ENCODE measurements around the gene MAP4K4.

MAP4K4 gene

DNA sequence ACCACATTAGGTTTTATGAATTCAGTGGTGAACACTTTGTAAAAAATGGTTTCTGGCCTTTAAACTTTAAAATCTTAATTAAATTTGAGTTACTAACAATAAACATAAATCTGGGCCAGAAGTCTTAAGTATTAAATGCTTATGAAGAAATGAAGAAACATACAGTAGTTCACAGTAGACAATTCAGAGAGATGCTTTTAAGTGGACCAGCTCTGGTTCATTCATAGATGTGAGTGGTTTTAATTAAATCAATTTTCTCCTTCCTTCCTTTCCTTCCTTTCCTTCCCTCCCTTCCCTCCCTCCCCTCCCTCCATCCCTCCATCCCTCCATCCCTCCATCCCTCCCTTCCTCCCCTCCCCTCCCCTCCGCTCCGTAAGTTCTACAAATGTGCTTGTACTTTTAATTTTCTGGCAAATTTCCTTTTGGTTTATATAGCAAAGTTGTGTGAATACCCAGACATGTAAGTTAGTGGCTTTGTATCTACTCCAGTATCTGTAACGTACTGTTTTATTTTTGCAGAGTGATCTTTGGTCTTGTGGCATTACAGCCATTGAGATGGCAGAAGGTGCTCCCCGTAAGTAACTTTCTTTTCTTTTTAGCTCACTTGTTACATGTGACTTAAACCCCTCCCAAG is 136.5 kb downstream of the MAP4K4 start:
- ATAC-seq (ENCODE audit: insufficient read depth, low read depth) (no peak), DNase-seq (no peak)
- no peak overlapping the region for H2AFZ ChIP-seq (ENCODE audit: low read depth, low read length)
- H3K4me3 ChIP-seq (ENCODE audit: low read depth in 1 of 2, low read length in 2 of 2) = no peak overlapping the region
- H3K36me3 ChIP-seq (ENCODE audit: insufficient read depth, low read length) = peaks cover 85% of the 10 kb centered on the region
- H3K27me3 ChIP-seq (ENCODE audit: insufficient read depth, low read length, poor library complexity) = no peaks in the 10 kb centered on the region
- peaks cover 6% of the 10 kb centered on the region; the same call in 1 of the 2 replicates for H3K79me2 ChIP-seq (ENCODE audit: insufficient read depth, low read length)
- H3K9ac ChIP-seq (ENCODE audit: low read depth, low read length) = no peak overlapping the region
- H3K4me1 ChIP-seq (ENCODE audit: insufficient read depth, low read length) = no peaks in the 10 kb centered on the region
- H3K4me2 ChIP-seq (ENCODE audit: insufficient read depth, low read length) = no peak overlapping the region
- TF ChIP-seq, protein P1, sequence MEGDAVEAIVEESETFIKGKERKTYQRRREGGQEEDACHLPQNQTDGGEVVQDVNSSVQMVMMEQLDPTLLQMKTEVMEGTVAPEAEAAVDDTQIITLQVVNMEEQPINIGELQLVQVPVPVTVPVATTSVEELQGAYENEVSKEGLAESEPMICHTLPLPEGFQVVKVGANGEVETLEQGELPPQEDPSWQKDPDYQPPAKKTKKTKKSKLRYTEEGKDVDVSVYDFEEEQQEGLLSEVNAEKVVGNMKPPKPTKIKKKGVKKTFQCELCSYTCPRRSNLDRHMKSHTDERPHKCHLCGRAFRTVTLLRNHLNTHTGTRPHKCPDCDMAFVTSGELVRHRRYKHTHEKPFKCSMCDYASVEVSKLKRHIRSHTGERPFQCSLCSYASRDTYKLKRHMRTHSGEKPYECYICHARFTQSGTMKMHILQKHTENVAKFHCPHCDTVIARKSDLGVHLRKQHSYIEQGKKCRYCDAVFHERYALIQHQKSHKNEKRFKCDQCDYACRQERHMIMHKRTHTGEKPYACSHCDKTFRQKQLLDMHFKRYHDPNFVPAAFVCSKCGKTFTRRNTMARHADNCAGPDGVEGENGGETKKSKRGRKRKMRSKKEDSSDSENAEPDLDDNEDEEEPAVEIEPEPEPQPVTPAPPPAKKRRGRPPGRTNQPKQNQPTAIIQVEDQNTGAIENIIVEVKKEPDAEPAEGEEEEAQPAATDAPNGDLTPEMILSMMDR (IDR thresholded peaks at IDR 0.05; ENCODE audit: borderline replicate concordance, extremely low read depth, low read length, poor library complexity, severe bottlenecking) = no peak
- TF ChIP-seq EZH2 (IDR thresholded peaks at IDR 0.05; ENCODE audit: borderline replicate concordance, low read depth, low read length, severe bottlenecking) = no peak
- no peaks in the 10 kb centered on the region for H3K9me3 ChIP-seq (ENCODE audit: insufficient read depth, low read length, severe bottlenecking)
- H3K27ac ChIP-seq (ENCODE audit: low read length) = no peak overlapping the region
- peaks cover 14% of the 10 kb centered on the region; the same call in 1 of the 2 replicates for H4K20me1 ChIP-seq (ENCODE audit: insufficient read depth, low read length)

DNA sequence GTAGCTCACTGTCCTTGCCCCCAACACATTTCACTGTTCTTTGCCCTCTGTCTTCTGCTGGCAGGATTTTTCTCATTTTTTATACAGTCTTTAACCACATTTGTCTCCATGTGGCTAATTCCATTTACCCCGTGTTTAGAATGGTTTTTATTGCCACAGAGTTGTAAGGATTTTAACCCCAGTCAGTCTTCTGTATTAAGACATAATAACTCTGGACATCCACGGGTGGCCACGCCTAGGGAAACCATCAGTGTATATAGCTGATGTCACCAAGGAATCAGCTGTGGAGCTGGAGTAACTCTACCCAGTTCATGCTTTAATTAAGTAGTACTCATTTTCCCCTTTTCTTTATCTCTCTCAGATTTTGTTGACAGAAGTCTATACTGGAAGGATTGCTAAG is 139.8 kb downstream of the MAP4K4 start:
- H3K27me3 ChIP-seq (ENCODE audit: insufficient read depth, low read length, poor library complexity) = no peaks in the 10 kb centered on the region
- ATAC-seq (ENCODE audit: insufficient read depth, low read depth) (no peak), DNase-seq (no peak)
- no peak overlapping the region for H3K4me3 ChIP-seq (ENCODE audit: low read depth in 1 of 2, low read length in 2 of 2)
- H3K9ac ChIP-seq (ENCODE audit: low read depth, low read length) = no peak overlapping the region
- no peak overlapping the region for H2AFZ ChIP-seq (ENCODE audit: low read depth, low read length)
- H3K79me2 ChIP-seq (ENCODE audit: insufficient read depth, low read length) = peaks cover 3% of the 10 kb centered on the region; the same call in 1 of the 2 replicates
- no peak for TF ChIP-seq EZH2 (IDR thresholded peaks at IDR 0.05; ENCODE audit: borderline replicate concordance, low read depth, low read length, severe bottlenecking)
- TF ChIP-seq, protein P1 (IDR thresholded peaks at IDR 0.05; ENCODE audit: borderline replicate concordance, extremely low read depth, low read length, poor library complexity, severe bottlenecking) = no peak
- peaks cover 87% of the 10 kb centered on the region for H3K36me3 ChIP-seq (ENCODE audit: insufficient read depth, low read length)
- peaks cover 6% of the 10 kb centered on the region for H3K4me1 ChIP-seq (ENCODE audit: insufficient read depth, low read length)
- no peak overlapping the region for H3K4me2 ChIP-seq (ENCODE audit: insufficient read depth, low read length)
- H3K9me3 ChIP-seq (ENCODE audit: insufficient read depth, low read length, severe bottlenecking) = no peaks in the 10 kb centered on the region
- H4K20me1 ChIP-seq (ENCODE audit: insufficient read depth, low read length) = peaks cover 4% of the 10 kb centered on the region; the same call in 1 of the 2 replicates
- H3K27ac ChIP-seq (ENCODE audit: low read length) = no peak overlapping the region

GRCh38 chr2:101841679-101842327 is 144.3 kb downstream of the MAP4K4 start:
- H3K27ac ChIP-seq (ENCODE audit: low read length) = peak overlapping the region; percentile 18

More at GRCh38 chr2:101841679-101842327, 144.3 kb downstream of the MAP4K4 start:
- DNase-seq (no peak), ATAC-seq (ENCODE audit: insufficient read depth, low read depth) (no peak)
- H3K36me3 ChIP-seq (ENCODE audit: insufficient read depth, low read length) = peaks cover 98% of the 10 kb centered on the region
- peaks cover 13% of the 10 kb centered on the region; the same call in 1 of the 2 replicates for H4K20me1 ChIP-seq (ENCODE audit: insufficient read depth, low read length)
- H3K9me3 ChIP-seq (ENCODE audit: insufficient read depth, low read length, severe bottlenecking) = no peaks in the 10 kb centered on the region
- no peak overlapping the region for H2AFZ ChIP-seq (ENCODE audit: low read depth, low read length)
- no peak overlapping the region for H3K4me3 ChIP-seq (ENCODE audit: low read depth in 1 of 2, low read length in 2 of 2)
- H3K4me2 ChIP-seq (ENCODE audit: insufficient read depth, low read length) = no peak overlapping the region
- peaks cover 3% of the 10 kb centered on the region; the same call in 1 of the 2 replicates for H3K79me2 ChIP-seq (ENCODE audit: insufficient read depth, low read length)
- H3K9ac ChIP-seq (ENCODE audit: low read depth, low read length) = no peak overlapping the region
- no peak for TF ChIP-seq EZH2 (IDR thresholded peaks at IDR 0.05; ENCODE audit: borderline replicate concordance, low read depth, low read length, severe bottlenecking)
- TF ChIP-seq, protein P1 (IDR thresholded peaks at IDR 0.05; ENCODE audit: borderline replicate concordance, extremely low read depth, low read length, poor library complexity, severe bottlenecking) = no peak
- peaks cover 12% of the 10 kb centered on the region for H3K4me1 ChIP-seq (ENCODE audit: insufficient read depth, low read length)
- H3K27me3 ChIP-seq (ENCODE audit: insufficient read depth, low read length, poor library complexity) = no peaks in the 10 kb centered on the region

Data from DND-41 (cell line).